Epithelial cell of proximal tubule (primary cell): ENCODE measurements around the gene ZNF608. TPM values are rescaled to one million over a fixed set of nuclear protein-coding genes. Genes with fewer than 3 reads are reported as not detected.

Experiments
- DNase-seq: peaks from one replicate; pipeline ENCODE4 v3.0.0-alpha.2; 2011; ENCODE audit warnings: low read depth
- H3K4me3 ChIP-seq: 2 replicates; pipeline ENCODE4 v1.5.1; 2011; ENCODE audit warnings: low read depth, mild to moderate bottlenecking, low read length
- total RNA-seq: library from RNA; depleted of rRNA; stranded (reverse); fragments of >200 nt; gene quantifications from 2 replicates; pipeline ENCODE4 v1.2.3, GENCODE V29; 2015
- TF ChIP-seq, protein P1 (sequence below): conservative IDR thresholded peaks from 2 replicates; pipeline ENCODE4 v1.5.1; 2012; ENCODE audit warnings: low read depth, mild to moderate bottlenecking, low read length

Gene ZNF608
- total RNA-seq, 1 donor from 2014 or later: 38.0 TPM

DNA sequence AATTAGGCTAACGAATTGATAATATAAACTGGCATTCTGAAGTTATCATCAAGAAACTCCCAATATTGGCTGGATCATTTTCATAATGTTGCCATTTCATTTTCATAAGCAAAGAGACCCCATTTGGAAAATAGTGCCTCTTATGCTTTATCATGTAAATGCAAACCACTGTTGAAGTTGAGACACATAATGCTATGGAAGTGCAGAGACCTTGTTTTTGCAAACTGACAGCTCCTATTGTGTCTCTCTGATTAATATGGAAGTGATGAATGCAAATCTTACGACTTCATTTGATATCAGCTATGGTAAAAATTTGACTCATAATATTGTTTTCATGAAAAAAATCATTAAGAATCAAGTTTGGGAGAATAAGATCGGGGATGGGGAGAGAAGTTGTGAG is 25.3 kb upstream of the ZNF608 start:
- DNase-seq: no peak

GRCh38 chr5:124764992-124765611 is 18.7 kb upstream of the ZNF608 start:
- TF ChIP-seq, protein P1, sequence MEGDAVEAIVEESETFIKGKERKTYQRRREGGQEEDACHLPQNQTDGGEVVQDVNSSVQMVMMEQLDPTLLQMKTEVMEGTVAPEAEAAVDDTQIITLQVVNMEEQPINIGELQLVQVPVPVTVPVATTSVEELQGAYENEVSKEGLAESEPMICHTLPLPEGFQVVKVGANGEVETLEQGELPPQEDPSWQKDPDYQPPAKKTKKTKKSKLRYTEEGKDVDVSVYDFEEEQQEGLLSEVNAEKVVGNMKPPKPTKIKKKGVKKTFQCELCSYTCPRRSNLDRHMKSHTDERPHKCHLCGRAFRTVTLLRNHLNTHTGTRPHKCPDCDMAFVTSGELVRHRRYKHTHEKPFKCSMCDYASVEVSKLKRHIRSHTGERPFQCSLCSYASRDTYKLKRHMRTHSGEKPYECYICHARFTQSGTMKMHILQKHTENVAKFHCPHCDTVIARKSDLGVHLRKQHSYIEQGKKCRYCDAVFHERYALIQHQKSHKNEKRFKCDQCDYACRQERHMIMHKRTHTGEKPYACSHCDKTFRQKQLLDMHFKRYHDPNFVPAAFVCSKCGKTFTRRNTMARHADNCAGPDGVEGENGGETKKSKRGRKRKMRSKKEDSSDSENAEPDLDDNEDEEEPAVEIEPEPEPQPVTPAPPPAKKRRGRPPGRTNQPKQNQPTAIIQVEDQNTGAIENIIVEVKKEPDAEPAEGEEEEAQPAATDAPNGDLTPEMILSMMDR: no peak
- no peak for DNase-seq

More for the DNA sequence above, 25.3 kb upstream of the ZNF608 start:
- H3K4me3 ChIP-seq: no peak overlapping the region
- TF ChIP-seq, protein P1: no peak

GRCh38 chr5:124764585-124764984 is 18.1 kb upstream of the ZNF608 start:
- H3K4me3 ChIP-seq: no peak overlapping the region
- no peak for DNase-seq
- TF ChIP-seq, protein P1: no peak

More at GRCh38 chr5:124764992-124765611, 18.7 kb upstream of the ZNF608 start:
- no peak overlapping the region for H3K4me3 ChIP-seq

GRCh38 chr5:124761010-124761409 is 14.6 kb upstream of the ZNF608 start:
- TF ChIP-seq, protein P1: no peak
- H3K4me3 ChIP-seq: no peak overlapping the region
- no peak for DNase-seq

DNA sequence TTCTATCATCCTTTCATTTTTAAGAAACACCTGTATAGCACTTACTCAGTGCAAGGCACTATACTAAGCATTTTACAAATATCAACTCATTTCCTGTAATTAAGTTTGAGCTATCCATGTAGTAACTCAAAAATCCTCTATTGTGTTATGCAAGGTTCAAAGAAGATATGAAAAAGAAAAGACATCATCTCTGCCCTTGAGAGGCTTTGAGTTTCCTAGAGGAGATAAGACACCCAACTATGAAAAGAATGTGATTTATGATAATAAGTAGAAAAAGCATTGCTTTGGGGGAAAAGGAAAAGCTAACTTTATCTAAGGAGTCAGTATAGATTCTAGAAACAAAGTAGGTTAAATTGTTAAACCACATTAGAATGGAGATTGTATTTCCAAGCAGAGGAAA is 14.2 kb upstream of the ZNF608 start:
- TF ChIP-seq, protein P1: no peak
- H3K4me3 ChIP-seq: no peak overlapping the region
- DNase-seq: no peak

- no peak overlapping the region for H3K4me3 ChIP-seq
- DNase-seq: no peak
- TF ChIP-seq, protein P1: no peak
Measured at GRCh38 chr5:124755565-124755964, 9.1 kb upstream of the ZNF608 start.

- TF ChIP-seq, protein P1: no peak
- H3K4me3 ChIP-seq: no peak overlapping the region
- DNase-seq: no peak
Measured at GRCh38 chr5:124755041-124755440, 8.6 kb upstream of the ZNF608 start.
